ENCODE data around the gene BCL2. TPM values are rescaled to one million over a fixed set of nuclear protein-coding genes. Genes with fewer than 3 reads are reported as not detected.

BCL2 gene
- total RNA-seq, 1 donor from 2014 or later, result 9.3 TPM

GRCh38 chr18:63150942-63151421, 168.6 kb downstream of the BCL2 start:
- Mint-ChIP-seq H3K4me1 (peaks cover 39% of the 10 kb centered on the region), H3K9me3 (no peaks in the 10 kb centered on the region), H3K27me3 (ENCODE audit: low read depth) (peaks cover 23% of the 10 kb centered on the region), H3K4me3 (no peak overlapping the region), H3K36me3 (no peaks in the 10 kb centered on the region), H3K27ac (no peak overlapping the region)
- DNase-seq (ENCODE audit: low spot score in 2 of 2, unreplicated experiment in 2 of 2), result no peak
- TF ChIP-seq CTCF (IDR thresholded peaks at IDR 0.05; ENCODE audit: unreplicated experiment), result no peak

GRCh38 chr18:63150326-63150725, 169.2 kb downstream of the BCL2 start:
- Mint-ChIP-seq H3K27ac (no peak overlapping the region), H3K9me3 (no peaks in the 10 kb centered on the region), H3K4me3 (no peak overlapping the region), H3K27me3 (ENCODE audit: low read depth) (peaks cover 21% of the 10 kb centered on the region), H3K4me1 (peaks cover 40% of the 10 kb centered on the region), H3K36me3 (no peaks in the 10 kb centered on the region)
- no peak for TF ChIP-seq CTCF (IDR thresholded peaks at IDR 0.05; ENCODE audit: unreplicated experiment)
- no peak for DNase-seq (ENCODE audit: low spot score in 2 of 2, unreplicated experiment in 2 of 2)

GRCh38 chr18:63149302-63149587, 170.3 kb downstream of the BCL2 start:
- no peak for DNase-seq (ENCODE audit: low spot score in 2 of 2, unreplicated experiment in 2 of 2)
- H3K27me3 Mint-ChIP-seq (ENCODE audit: low read depth), result peaks cover 14% of the 10 kb centered on the region
- no peak overlapping the region for H3K4me3 Mint-ChIP-seq
- no peaks in the 10 kb centered on the region for H3K9me3 Mint-ChIP-seq
- no peak overlapping the region for H3K27ac Mint-ChIP-seq
- H3K36me3 Mint-ChIP-seq, result no peaks in the 10 kb centered on the region
- TF ChIP-seq CTCF (IDR thresholded peaks at IDR 0.05; ENCODE audit: unreplicated experiment), result no peak
- peaks cover 38% of the 10 kb centered on the region for H3K4me1 Mint-ChIP-seq

- H3K4me3 Mint-ChIP-seq, result no peak overlapping the region
- H3K27me3 Mint-ChIP-seq (ENCODE audit: low read depth), result peaks cover 8% of the 10 kb centered on the region
- no peaks in the 10 kb centered on the region for H3K36me3 Mint-ChIP-seq
- H3K27ac Mint-ChIP-seq, result no peak overlapping the region
- no peaks in the 10 kb centered on the region for H3K9me3 Mint-ChIP-seq
- H3K4me1 Mint-ChIP-seq, result peaks cover 38% of the 10 kb centered on the region
- TF ChIP-seq CTCF (IDR thresholded peaks at IDR 0.05; ENCODE audit: unreplicated experiment), result no peak
- no peak for DNase-seq (ENCODE audit: low spot score in 2 of 2, unreplicated experiment in 2 of 2)
Measured at GRCh38 chr18:63148449-63149301, 170.9 kb downstream of the BCL2 start.

DNA sequence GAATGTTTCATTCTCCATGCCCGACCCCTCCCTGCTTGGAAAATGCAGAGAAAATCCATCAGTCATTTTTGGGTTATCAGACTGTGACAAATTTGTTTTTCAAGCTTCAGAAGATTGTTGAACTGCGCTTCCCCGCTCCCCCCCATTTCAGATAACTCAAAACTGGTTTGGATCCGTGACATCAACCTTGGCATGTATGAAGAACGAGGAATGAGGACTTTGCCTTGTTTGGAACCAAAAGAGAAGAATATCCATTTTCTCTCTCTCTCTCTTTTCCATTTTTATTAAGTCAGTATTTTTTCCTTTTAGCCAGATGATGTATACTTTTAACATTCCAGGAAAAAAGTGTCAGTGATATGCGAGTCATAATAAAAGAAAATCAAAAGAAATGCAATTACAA, 171.6 kb downstream of the BCL2 start:
- DNase-seq (ENCODE audit: low spot score in 2 of 2, unreplicated experiment in 2 of 2), result no peak

More for the DNA sequence above, 171.6 kb downstream of the BCL2 start:
- TF ChIP-seq CTCF (IDR thresholded peaks at IDR 0.05; ENCODE audit: unreplicated experiment), result no peak
- peak overlapping the region; percentile 6 for H3K27ac Mint-ChIP-seq
- peaks cover 43% of the 10 kb centered on the region for H3K4me1 Mint-ChIP-seq
- no peaks in the 10 kb centered on the region for H3K9me3 Mint-ChIP-seq
- peaks cover 2% of the 10 kb centered on the region for H3K27me3 Mint-ChIP-seq (ENCODE audit: low read depth)
- H3K36me3 Mint-ChIP-seq, result no peaks in the 10 kb centered on the region
- no peak overlapping the region for H3K4me3 Mint-ChIP-seq

Data from mesothelial cell of epicardium (in vitro differentiated cells).